ENCODE results near the gene AKT3.

The AKT3 gene

DNA sequence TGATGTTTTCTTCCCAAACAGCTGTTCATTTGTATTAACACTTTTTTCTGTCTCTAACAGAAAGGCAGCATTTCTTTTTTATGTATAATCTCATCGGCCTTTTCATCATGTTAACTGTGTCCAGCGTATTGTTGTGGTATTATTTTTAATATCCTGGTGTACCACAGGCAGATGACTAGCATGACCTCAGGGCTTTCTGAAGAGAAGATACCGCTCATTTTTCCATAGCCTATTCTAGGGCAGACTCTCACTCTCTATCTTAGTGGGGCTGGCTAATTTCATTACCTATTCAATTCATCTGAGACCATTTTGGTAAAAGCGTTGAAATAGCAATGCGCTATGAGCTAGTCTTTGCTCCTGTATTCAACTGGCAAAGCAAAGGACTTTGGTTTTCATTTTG, 384.3 kb downstream of the AKT3 start:
- TF ChIP-seq, protein P1, sequence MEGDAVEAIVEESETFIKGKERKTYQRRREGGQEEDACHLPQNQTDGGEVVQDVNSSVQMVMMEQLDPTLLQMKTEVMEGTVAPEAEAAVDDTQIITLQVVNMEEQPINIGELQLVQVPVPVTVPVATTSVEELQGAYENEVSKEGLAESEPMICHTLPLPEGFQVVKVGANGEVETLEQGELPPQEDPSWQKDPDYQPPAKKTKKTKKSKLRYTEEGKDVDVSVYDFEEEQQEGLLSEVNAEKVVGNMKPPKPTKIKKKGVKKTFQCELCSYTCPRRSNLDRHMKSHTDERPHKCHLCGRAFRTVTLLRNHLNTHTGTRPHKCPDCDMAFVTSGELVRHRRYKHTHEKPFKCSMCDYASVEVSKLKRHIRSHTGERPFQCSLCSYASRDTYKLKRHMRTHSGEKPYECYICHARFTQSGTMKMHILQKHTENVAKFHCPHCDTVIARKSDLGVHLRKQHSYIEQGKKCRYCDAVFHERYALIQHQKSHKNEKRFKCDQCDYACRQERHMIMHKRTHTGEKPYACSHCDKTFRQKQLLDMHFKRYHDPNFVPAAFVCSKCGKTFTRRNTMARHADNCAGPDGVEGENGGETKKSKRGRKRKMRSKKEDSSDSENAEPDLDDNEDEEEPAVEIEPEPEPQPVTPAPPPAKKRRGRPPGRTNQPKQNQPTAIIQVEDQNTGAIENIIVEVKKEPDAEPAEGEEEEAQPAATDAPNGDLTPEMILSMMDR (conservative IDR thresholded peaks at IDR 0.05), result no peak
- TF ChIP-seq ZFX (IDR thresholded peaks at IDR 0.05), result no peak
- H3K27ac ChIP-seq, result no peak overlapping the region

DNA sequence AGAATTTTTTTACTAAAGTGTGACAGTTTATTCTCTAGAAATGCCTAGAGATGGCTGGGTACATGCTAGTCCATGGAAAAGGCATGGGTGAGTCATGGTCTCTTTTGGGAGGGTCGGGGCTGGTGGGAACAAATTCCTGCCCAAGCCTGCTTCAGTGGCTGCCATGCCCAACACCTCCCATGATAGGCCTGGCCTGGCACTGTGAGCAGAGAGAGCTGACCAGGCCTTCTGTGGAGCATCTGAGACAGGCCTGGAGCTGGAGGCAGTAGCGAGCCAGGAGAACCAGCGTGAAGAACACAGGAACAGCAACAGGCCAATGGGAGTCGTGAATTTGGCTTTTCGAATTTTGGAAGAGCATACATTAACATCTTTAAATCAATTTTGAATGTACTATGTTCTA, 385.0 kb downstream of the AKT3 start:
- no peak overlapping the region for H3K27ac ChIP-seq
- TF ChIP-seq ZFX (IDR thresholded peaks at IDR 0.05), result no peak
- TF ChIP-seq, protein P1 (conservative IDR thresholded peaks at IDR 0.05), result no peak

DNA sequence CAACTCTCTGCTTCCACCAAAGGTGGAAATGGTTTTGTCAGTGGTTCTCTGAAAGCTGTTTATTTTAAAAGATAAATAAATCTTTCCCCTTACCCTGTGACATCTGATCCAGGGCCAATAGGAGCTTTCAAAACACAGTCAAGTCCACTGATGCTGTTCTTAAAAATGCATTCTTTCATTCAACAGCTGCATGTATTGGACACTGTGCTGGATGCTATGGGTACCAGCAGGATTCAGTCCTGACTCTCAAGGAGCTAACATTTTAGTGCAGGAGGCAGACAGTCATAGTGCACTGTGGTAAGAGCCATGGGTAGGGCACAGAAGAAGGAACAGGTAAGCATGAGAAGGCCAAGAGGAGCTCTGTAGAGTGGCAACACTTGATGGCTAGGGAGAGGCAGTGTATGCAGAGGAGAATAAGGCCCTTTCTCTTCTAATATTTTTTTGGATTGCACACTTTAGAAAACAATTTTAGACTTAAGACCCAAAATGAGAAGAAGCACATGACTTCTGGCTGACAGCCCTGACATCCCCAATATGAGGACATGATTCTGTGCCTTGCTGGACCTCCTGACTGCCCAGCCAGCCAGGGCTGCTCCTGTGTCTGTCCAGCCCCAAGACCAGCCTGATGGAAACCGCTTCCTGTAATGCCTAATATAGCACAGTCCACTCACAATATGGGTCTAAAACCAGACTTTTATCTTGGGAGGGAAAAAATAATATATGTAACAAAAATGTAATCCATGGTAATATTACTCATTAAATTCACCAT, 386.9 kb downstream of the AKT3 start:
- TF ChIP-seq, protein P1 (conservative IDR thresholded peaks at IDR 0.05), result no peak
- TF ChIP-seq ZFX (IDR thresholded peaks at IDR 0.05), result no peak

DNA sequence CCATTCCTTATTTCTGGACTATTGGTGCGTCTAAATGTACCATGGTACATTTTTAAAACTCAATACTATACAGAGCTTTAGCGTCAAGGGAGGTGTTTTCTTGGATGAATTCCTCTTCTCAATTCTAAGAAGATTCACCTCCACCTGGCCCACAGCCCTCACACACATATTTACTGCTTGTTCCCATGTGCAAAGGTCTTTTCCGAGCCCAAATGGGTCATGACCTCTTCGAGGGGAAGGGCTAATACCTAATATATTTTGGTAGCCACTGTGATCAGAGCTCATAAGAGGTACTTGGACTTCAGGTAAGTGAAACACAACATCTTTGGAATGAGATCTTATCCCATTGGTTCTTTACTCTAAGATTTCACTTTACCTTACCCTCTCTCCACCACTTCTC, 388.3 kb downstream of the AKT3 start:
- TF ChIP-seq, protein P1 (conservative IDR thresholded peaks at IDR 0.05), result no peak
- TF ChIP-seq ZFX (IDR thresholded peaks at IDR 0.05), result no peak
- no peak overlapping the region for H3K27ac ChIP-seq

More for the DNA sequence above, 386.9 kb downstream of the AKT3 start:
- H3K27ac ChIP-seq, result no peak overlapping the region

DNA sequence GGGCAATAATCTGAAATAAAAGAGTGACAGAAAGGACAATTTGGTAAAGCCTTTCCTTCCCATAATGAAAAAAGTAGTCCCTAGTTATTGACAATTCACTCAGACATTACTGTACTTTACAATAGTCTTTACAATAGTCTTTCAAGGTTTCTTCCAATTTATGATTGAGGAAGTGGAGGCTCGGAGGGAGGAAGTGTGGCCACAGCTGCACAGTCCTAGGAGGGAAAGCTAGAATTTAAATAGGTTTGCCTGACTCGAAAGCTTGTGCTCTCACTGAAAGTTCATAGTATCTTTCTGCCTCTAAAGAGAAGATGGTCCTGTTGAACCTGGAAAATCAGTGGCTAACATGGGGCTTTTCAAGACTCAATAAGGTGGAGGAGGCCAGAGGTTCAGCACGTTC, 391.0 kb downstream of the AKT3 start:
- no peak overlapping the region for H3K27ac ChIP-seq
- TF ChIP-seq ZFX (IDR thresholded peaks at IDR 0.05), result no peak
- TF ChIP-seq, protein P1 (conservative IDR thresholded peaks at IDR 0.05), result no peak

DNA sequence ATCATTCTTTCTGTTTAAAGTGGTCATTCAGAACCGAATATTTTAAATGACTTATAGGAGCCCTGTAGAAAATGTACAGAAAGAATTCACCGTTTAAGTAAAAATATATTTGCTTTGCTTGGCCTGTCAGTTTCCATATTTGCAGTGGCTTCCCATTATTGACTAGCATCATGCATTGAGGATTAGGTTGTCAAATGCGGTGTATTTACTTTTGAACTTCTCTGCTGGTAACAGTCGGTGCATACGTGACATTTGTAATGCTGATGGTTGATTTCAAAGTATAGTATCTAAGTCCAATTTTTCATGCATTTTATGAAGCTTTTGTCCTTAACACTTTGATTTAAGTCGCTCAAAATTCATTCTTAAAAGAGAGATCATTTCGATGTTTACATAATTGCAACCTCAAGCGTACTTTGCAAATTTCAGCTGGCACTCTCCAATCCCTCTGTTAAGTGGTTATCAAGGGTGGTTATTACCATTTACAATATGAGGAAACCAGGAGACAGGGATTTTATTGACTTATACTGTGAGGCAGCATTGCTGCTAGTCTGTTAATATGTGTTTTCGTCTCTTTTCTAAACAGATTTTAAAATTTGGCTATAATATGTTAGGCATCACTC, 392.6 kb downstream of the AKT3 start:
- TF ChIP-seq ZFX (IDR thresholded peaks at IDR 0.05), result no peak
- TF ChIP-seq, protein P1 (conservative IDR thresholded peaks at IDR 0.05), result no peak
- H3K27ac ChIP-seq, result no peak overlapping the region

Data from C4-2B (cell line).